Cardiac muscle cell (in vitro differentiated cells and primary cell): ENCODE data around the gene ATP2B2. TPM values are rescaled to one million over a fixed set of nuclear protein-coding genes. Genes with fewer than 3 reads are reported as not detected.

Experiments
- DNase-seq, 2 donors: peaks; one replicate each; pipeline versions ENCODE4 v3.0.0 to v3.0.0-alpha.2; 2010 to 2017; ENCODE audit warnings: low read depth in 1 of 2, low spot score in 1 of 2
- H3K27ac ChIP-seq: fragments of 200-600 bp; sonication (generic); 2 replicates; pipeline ENCODE4 v1.5.1; 2016
- H3K27me3 ChIP-seq: fragments of 200-600 bp; sonication (generic); 2 replicates; pipeline ENCODE4 v1.6.0; 2016; ENCODE audit warnings: control low read depth
- H3K36me3 ChIP-seq: fragments of 200-600 bp; sonication (generic); 2 replicates; pipeline ENCODE4 v1.5.1; 2016; ENCODE audit warnings: control low read depth
- H3K4me1 ChIP-seq: fragments of 200-600 bp; sonication (generic); 2 replicates; pipeline ENCODE4 v1.8.1; 2017; ENCODE audit warnings: low read depth, mild to moderate bottlenecking, mixed run types
- H3K4me3 ChIP-seq: fragments of 200-600 bp; sonication (generic); 2 replicates; pipeline ENCODE4 v1.5.1; 2016; ENCODE audit warnings: mild to moderate bottlenecking
- H3K9me3 ChIP-seq: fragments of 200-600 bp; sonication (generic); 2 replicates; pipeline ENCODE4 v1.5.1; 2017; ENCODE audit warnings: low read depth, mild to moderate bottlenecking, control low read depth
- CTCF ChIP-seq: IDR thresholded peaks from 2 replicates; pipeline ENCODE4 v1.5.1; 2012; ENCODE audit warnings: low read depth, mild to moderate bottlenecking, low read length
- polyA plus RNA-seq: library from polyadenylated mRNA; unstranded; fragments of >200 nt; fragmentation: Nextera tagmentation; extraction: Ambion mirVana; gene quantifications from 2 replicates; pipeline ENCODE4 v1.2.1, GENCODE V29; 2016
- total RNA-seq: library from RNA; depleted of rRNA; stranded (reverse); fragments of >200 nt; gene quantifications from 2 replicates; pipeline ENCODE4 v1.2.3, GENCODE V29; 2016

The ATP2B2 gene
- total and polyA plus RNA-seq, 2 experiments from 2014 or later = 0.22 to 0.77 TPM

GRCh38 chr3:10283638-10284037, 221.7 kb downstream of the ATP2B2 start:
- no peak for DNase-seq
- no peaks in the 10 kb centered on the region for H3K4me1 ChIP-seq
- TF ChIP-seq CTCF = no peak
- H3K27me3 ChIP-seq = no peaks in the 10 kb centered on the region
- H3K9me3 ChIP-seq = no peaks in the 10 kb centered on the region
- no peak overlapping the region for H3K4me3 ChIP-seq
- no peak overlapping the region for H3K27ac ChIP-seq
- peaks cover 12% of the 10 kb centered on the region for H3K36me3 ChIP-seq

GRCh38 chr3:10281951-10282350, 223.4 kb downstream of the ATP2B2 start:
- Histone ChIP-seq H3K36me3 (peaks cover 12% of the 10 kb centered on the region), H3K9me3 (no peaks in the 10 kb centered on the region), H3K27ac (no peak overlapping the region), H3K4me3 (no peak overlapping the region), H3K27me3 (no peaks in the 10 kb centered on the region), H3K4me1 (no peaks in the 10 kb centered on the region)
- DNase-seq = peak in 1 of 2 donors; percentile 28
- TF ChIP-seq CTCF = no peak

GRCh38 chr3:10280571-10280970, 224.8 kb downstream of the ATP2B2 start:
- no peak for TF ChIP-seq CTCF
- Histone ChIP-seq H3K27ac (no peak overlapping the region), H3K36me3 (peaks cover 12% of the 10 kb centered on the region), H3K9me3 (no peaks in the 10 kb centered on the region), H3K4me1 (no peaks in the 10 kb centered on the region), H3K27me3 (no peaks in the 10 kb centered on the region), H3K4me3 (no peak overlapping the region)
- no peak for DNase-seq

- TF ChIP-seq CTCF = peak; percentile 19
- Histone ChIP-seq H3K9me3 (no peaks in the 10 kb centered on the region), H3K27me3 (no peaks in the 10 kb centered on the region), H3K27ac (no peak overlapping the region), H3K4me3 (no peak overlapping the region), H3K4me1 (no peaks in the 10 kb centered on the region), H3K36me3 (peaks cover 12% of the 10 kb centered on the region)
- no peak for DNase-seq
Measured at GRCh38 chr3:10280177-10280529, 225.2 kb downstream of the ATP2B2 start.

GRCh38 chr3:10279384-10280176, 225.8 kb downstream of the ATP2B2 start:
- Histone ChIP-seq H3K4me1 (peaks cover 2% of the 10 kb centered on the region), H3K36me3 (peaks cover 12% of the 10 kb centered on the region), H3K9me3 (no peaks in the 10 kb centered on the region), H3K4me3 (no peak overlapping the region), H3K27ac (no peak overlapping the region), H3K27me3 (no peaks in the 10 kb centered on the region)
- DNase-seq = no peak
- TF ChIP-seq CTCF = no peak
